Neuron (in vitro differentiated cells): ENCODE data around the gene DNASE1L3.

Experiments
- H2AFZ ChIP-seq: one replicate; pipeline ENCODE4 v1.6.1; 2013; ENCODE audit warnings: low read depth, mild to moderate bottlenecking, inconsistent platforms, low read length, moderate library complexity
- H3K27me3 ChIP-seq: one replicate; pipeline ENCODE4 v1.6.1; 2013; ENCODE audit warnings: low read length; ENCODE audit not compliant: insufficient read depth
- H3K36me3 ChIP-seq: one replicate; pipeline ENCODE4 v1.6.1; 2013; ENCODE audit warnings: low read length; ENCODE audit not compliant: insufficient read depth
- H3K4me1 ChIP-seq: one replicate; pipeline ENCODE4 v1.6.1; 2013; ENCODE audit warnings: low read length; ENCODE audit not compliant: insufficient read depth
- H3K4me3 ChIP-seq: 2 replicates; pipeline ENCODE4 v1.5.1; 2013; ENCODE audit warnings: mild to moderate bottlenecking, low read length, moderate library complexity
- H3K9me3 ChIP-seq: one replicate; pipeline ENCODE4 v1.6.1; 2013; ENCODE audit warnings: low read length

Gene DNASE1L3

DNA sequence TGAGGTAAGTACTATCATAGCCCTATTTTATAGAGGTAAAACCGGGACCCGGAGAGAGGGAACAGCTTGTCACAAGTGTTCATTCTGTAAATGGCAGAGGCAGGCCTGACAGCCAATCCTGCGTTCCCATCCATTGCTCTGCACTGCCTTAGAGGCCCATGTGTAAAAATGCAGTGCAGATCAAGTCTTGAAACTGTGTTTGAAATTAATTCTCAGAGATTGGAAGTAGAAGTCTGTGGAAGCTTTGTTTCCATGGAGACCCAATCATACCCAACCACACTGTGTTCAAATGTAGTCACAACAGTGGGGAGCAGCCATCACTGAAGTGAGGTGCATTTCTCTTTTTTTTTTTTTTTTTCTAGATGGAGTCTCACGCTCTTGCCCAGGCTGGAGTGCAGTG is 13.1 kb upstream of the DNASE1L3 start:
- H3K9me3 ChIP-seq, result no peaks in the 10 kb centered on the region
- H2AFZ ChIP-seq, result no peak overlapping the region
- H3K36me3 ChIP-seq, result no peaks in the 10 kb centered on the region
- no peak overlapping the region for H3K4me3 ChIP-seq
- H3K27me3 ChIP-seq, result peaks cover 2% of the 10 kb centered on the region
- H3K4me1 ChIP-seq, result no peaks in the 10 kb centered on the region

DNA sequence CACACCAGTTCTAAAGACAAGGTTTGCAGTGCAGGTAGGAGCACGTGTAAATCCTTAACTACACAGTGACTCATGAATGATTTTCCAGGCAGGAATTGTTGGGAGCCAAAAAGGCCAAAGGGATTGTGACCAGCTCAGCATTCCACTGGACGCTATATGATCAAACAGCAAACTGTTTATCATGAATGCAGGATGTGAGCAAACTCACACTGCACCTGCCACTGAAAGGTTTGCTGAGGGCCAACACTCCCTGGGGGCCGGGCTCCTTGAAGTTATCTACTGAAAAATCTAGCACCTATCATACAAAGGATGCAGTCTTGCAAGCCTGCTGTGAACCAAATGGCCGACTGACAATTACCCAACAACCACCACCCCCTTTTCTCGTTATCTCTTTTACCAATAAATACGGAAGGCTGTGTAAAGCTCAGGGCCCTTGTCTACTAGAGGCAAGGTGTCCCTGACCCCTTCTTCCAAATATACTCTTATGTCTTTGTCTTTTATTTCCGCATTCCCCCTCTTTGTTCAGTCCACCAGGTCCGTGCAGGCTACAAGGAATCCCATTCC is 11.5 kb upstream of the DNASE1L3 start:
- H3K4me1 ChIP-seq, result peaks cover 3% of the 10 kb centered on the region
- H2AFZ ChIP-seq, result no peak overlapping the region
- H3K36me3 ChIP-seq, result no peaks in the 10 kb centered on the region
- no peaks in the 10 kb centered on the region for H3K9me3 ChIP-seq
- no peak overlapping the region for H3K4me3 ChIP-seq
- peaks cover 2% of the 10 kb centered on the region for H3K27me3 ChIP-seq

DNA sequence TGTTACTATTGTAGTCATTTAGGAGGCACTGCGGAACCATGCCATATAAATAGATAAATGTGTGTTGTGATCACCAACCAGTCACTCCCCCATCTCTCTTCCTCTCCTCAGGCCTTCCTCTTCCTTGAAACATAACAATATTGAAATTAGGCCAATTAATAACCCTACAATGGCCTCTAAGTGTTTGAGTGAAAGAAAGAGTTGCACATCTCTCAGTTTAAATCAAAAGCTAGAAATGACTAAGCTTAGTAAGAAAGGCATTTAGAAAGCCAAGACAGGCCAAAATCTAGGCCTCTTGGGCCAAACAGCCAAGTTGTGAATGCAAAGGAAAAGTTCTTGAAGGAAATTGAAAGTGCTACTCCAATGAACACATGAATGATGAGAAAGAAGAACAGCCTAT is 8.1 kb upstream of the DNASE1L3 start:
- H3K27me3 ChIP-seq, result peaks cover 4% of the 10 kb centered on the region
- H3K9me3 ChIP-seq, result no peaks in the 10 kb centered on the region
- H2AFZ ChIP-seq, result no peak overlapping the region
- H3K4me3 ChIP-seq, result no peak overlapping the region
- H3K4me1 ChIP-seq, result peaks cover 3% of the 10 kb centered on the region
- no peaks in the 10 kb centered on the region for H3K36me3 ChIP-seq

DNA sequence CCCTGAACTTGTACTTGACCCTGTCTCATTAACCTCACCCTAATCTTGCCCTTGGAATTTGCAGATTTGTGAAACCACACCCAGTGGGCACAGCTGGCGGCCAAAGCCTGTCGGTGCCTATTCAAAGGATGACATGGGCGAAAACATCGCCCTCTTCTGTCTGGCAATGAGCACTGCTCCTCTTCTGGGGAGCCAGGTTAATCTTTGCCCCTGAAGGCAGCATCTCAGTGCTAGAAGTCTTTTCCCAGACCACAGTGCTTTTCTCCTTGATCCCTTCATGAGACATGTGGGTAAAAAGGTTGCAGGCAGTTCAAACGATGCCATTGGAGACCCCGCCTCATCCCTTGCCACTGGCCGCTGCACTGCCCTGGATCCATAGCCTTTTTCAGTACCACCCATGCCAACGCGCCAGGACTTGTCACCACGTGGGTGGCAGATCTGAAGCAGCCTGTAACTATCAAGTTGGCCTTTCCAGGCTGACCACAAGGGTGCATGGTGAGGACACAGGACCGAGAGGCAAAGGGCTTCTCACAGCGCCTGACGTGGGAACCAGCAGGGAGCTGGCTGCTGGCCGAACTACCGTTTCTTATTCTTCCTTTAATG is 6.5 kb upstream of the DNASE1L3 start:
- no peaks in the 10 kb centered on the region for H3K9me3 ChIP-seq
- H2AFZ ChIP-seq, result no peak overlapping the region
- H3K4me1 ChIP-seq, result peaks cover 3% of the 10 kb centered on the region
- peaks cover 2% of the 10 kb centered on the region for H3K27me3 ChIP-seq
- H3K36me3 ChIP-seq, result no peaks in the 10 kb centered on the region
- no peak overlapping the region for H3K4me3 ChIP-seq

DNA sequence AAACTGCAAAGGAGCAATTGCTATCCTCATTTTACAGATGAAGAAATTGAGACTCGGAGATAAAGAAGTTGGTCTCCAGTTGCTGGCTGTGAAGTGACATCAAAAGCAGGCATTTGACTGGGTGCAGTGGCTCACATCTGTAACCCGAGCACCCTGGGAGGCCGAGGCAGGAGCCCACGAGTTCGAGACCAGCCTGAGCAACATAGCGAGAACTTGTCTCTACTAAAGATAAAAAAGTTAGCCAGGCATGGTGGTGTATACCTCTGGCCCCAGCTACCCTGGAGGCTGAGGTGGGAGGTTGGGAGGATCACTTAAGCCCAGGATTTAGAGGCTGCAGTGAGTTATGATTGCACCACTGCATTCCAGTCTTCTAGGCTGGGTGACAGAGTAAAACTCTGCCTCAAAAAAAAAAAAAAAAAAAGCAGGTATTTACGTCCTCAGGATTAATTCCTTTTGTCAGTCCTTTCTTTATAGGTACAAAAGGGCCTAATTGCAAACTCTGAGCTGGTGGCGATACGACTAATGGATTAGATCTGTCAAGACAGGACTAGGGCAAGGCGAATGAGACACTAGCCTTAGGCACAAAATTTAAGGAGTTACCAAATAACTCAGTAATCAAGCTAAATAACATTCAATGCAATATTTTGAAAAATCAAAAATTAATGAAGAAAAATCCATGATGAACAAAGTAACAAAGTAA is 5.9 kb upstream of the DNASE1L3 start:
- Histone ChIP-seq H3K27me3 (peaks cover 2% of the 10 kb centered on the region), H3K36me3 (no peaks in the 10 kb centered on the region), H3K4me3 (no peak overlapping the region), H3K9me3 (no peaks in the 10 kb centered on the region), H3K4me1 (peaks cover 3% of the 10 kb centered on the region), H2AFZ (no peak overlapping the region)

DNA sequence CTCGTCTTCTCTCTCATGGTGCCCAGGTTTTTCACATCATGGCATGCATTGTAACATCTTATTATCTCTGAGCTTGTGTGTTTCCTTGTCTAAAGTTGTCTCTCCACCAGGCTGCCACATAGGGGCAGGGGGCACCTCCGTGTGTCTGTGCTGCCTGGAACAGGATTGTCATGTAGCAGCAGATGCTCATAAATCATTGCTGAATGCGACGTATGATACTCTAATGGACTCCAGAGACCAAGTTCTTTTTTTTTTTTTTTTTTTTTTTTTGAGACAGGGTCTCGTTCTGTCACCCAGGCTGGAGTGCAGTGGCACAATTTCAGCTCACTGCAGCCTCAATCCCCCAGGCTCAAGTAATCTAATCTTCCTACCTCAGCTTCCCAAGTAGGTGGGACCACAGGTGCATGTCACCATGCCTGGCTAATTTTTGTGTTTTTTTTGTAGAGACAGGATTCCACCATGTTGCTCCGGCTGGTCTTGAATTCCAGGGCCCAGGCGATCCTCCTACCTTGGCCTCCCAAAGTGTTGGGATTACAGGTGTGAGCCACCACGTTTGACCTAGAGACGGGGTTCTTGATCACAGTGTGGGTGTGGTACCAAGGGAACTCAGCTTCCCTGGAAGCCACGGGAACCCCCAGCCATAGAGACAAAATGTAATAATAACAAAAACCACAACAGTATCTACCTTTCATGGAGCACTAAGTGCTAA is 4.7 kb upstream of the DNASE1L3 start:
- H2AFZ ChIP-seq, result no peak overlapping the region
- peaks cover 3% of the 10 kb centered on the region for H3K4me1 ChIP-seq
- no peak overlapping the region for H3K4me3 ChIP-seq
- peaks cover 2% of the 10 kb centered on the region for H3K27me3 ChIP-seq
- H3K36me3 ChIP-seq, result no peaks in the 10 kb centered on the region
- H3K9me3 ChIP-seq, result no peaks in the 10 kb centered on the region

DNA sequence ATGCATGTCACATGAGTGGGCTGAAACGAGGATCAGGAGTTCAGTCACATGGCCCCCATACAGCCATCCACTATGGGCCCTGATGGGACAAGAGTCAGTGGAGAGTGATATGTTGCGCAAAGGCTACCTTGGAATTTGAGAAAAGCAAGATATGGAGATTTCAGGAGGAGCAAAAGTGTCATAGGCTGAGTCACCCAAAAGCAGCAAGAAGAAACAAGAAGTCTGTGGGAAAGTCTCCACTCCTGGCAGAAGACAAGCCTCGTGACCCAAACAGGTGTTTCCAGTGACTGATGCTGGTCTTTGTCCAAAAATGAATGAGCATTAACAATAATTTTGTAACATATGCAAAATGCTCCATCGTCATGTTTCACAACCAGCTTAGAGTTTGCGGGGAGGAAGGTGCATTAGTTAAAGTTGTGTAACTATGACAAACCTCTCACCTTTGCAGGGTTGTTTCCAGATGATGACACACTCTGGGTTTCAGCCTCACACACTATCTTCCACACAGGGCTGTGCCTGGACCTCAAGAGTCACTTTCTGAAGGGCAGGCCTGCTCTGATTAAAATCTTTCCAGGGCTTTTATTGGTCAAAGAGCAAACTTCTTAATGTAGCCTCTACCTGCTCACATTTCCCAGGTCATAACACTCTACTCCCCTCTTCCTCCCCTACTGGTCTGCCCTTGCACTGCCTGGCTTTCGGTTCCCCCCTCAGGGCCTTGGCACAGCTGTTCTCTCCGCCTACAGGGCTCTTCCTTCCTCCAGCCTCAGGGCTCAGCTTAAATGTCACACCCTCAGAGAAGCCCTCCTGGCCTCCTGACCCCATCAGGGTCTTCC is 3.9 kb upstream of the DNASE1L3 start:
- Histone ChIP-seq H3K36me3 (no peaks in the 10 kb centered on the region), H3K27me3 (peaks cover 2% of the 10 kb centered on the region), H3K4me1 (peaks cover 3% of the 10 kb centered on the region), H3K9me3 (no peaks in the 10 kb centered on the region), H2AFZ (no peak overlapping the region), H3K4me3 (no peak overlapping the region)

GRCh38 chr3:58209933-58210332 is 839 bp downstream of the DNASE1L3 start:
- Histone ChIP-seq H3K27me3 (peaks cover 9% of the 10 kb centered on the region), H3K4me3 (no peak overlapping the region), H2AFZ (no peak overlapping the region), H3K9me3 (no peaks in the 10 kb centered on the region), H3K36me3 (no peaks in the 10 kb centered on the region), H3K4me1 (no peaks in the 10 kb centered on the region)

- Histone ChIP-seq H3K27me3 (peaks cover 6% of the 10 kb centered on the region), H3K9me3 (no peaks in the 10 kb centered on the region), H3K36me3 (no peaks in the 10 kb centered on the region), H3K4me1 (no peaks in the 10 kb centered on the region), H2AFZ (no peak overlapping the region), H3K4me3 (no peak overlapping the region)
Observed at GRCh38 chr3:58207954-58208353, 2.8 kb downstream of the DNASE1L3 start.

DNA sequence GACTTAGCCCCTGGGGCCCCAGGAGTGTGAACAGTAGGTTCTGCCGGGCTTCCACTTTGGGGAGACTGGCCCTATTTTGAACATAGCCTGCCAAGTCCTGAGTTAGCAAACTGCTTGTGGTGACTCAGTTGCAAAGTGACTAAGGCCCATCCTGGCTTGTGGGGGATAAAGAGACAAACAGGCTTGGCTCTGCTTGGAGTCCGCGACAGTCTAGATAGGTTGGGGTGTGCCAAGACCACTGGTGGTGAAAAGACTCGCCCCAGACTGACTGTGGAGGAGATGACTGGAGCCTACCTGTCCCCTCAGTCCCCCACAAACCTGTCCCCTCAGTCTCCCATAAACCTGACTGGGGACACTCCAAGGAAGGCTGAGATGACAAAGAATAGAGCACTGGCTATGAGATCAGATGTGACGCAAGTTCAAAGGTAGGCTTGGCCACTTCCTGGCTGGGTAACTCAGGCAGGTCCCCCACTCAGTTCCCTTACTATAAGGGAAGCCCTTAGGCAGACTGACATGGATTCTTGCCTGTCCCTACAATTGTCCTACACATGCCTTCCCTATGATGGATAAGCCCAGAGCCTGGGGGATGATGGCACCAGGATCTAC is 4.3 kb downstream of the DNASE1L3 start:
- Histone ChIP-seq H3K4me3 (no peak overlapping the region), H3K4me1 (no peaks in the 10 kb centered on the region), H2AFZ (no peak overlapping the region), H3K27me3 (peaks cover 6% of the 10 kb centered on the region), H3K36me3 (no peaks in the 10 kb centered on the region), H3K9me3 (no peaks in the 10 kb centered on the region)

- Histone ChIP-seq H3K4me3 (no peak overlapping the region), H3K9me3 (no peaks in the 10 kb centered on the region), H3K27me3 (peaks cover 6% of the 10 kb centered on the region), H2AFZ (no peak overlapping the region), H3K36me3 (no peaks in the 10 kb centered on the region), H3K4me1 (no peaks in the 10 kb centered on the region)
Observed at GRCh38 chr3:58205981-58206380, 4.8 kb downstream of the DNASE1L3 start.

DNA sequence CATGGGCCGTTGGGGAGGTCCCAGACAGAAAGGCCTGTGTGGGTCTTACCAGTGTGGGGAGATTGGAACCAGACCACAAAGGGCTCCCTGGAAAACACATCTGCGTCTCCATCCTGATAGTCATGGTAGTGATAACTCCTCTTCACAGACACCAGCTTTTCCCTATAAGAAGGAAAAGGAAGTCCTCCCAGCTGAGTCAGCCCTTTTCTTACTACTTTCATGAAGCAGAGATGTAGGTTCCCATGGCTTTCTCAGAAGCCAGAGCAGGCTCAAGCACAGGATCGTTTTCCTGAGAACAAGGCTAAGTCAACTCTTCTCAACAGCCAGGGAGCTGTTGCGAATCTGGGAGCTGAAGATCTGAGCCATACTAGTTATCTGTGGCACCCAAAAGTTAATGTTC is 6.1 kb downstream of the DNASE1L3 start:
- H3K9me3 ChIP-seq, result no peaks in the 10 kb centered on the region
- no peak overlapping the region for H3K4me3 ChIP-seq
- H2AFZ ChIP-seq, result no peak overlapping the region
- H3K36me3 ChIP-seq, result no peaks in the 10 kb centered on the region
- peaks cover 6% of the 10 kb centered on the region for H3K27me3 ChIP-seq
- no peaks in the 10 kb centered on the region for H3K4me1 ChIP-seq
